LNCAP (cell line): ENCODE results near the gene CNOT8.

ENCODE experiments used
- CTCF ChIP-seq: fragments of 450-650 bp; IDR thresholded peaks from 2 replicates; pipeline ENCODE4 v1.5.1; 2017; ENCODE audit warnings: mild to moderate bottlenecking

The CNOT8 gene

DNA sequence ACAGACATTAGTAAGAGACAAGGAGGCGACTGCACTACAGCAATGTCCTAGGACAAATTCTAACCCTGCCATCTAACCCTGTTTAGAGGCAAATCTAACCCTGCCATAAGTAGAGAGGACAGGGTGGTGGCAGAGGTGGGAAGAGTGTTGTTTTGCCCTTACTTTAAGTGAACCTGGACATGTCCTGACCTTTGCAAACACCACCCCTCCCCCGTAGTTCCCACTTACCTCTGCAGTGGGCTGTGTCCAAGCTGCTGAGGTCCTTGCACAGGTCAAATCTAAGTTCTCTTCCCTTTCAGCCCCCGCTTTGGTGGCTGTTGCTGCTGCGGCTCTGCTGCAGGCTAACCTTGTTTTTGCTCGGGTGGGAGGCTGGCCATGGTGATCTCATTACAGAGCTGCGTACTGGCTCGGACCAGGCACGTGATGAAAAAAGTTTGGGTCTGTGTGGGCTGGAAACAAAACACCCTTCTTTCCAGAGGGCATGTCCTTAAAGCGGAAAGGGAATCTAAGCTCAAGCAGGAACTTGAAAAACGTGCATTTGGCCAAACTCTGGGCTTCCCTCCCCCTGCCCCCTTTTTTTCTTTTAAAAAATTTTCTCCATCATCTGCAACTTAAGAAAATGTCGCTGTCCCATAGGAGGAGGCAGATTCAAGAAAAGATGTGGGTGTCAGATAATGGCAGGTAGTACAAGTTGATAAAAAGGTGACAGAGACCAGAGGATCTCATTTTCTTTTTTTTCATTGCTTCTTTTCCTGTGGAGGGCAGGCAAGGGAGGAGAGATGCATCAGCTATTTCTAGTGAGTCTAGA lies 8.0 kb upstream of the CNOT8 start, which contains the start of gene FAXDC2:
Gene FAXDC2, minus strand, starts transcription at position 349 of the 808 bp plus-strand sequence. CDS start 12,425 bp downstream, outside the sequence.
- TF ChIP-seq CTCF: no peak

DNA sequence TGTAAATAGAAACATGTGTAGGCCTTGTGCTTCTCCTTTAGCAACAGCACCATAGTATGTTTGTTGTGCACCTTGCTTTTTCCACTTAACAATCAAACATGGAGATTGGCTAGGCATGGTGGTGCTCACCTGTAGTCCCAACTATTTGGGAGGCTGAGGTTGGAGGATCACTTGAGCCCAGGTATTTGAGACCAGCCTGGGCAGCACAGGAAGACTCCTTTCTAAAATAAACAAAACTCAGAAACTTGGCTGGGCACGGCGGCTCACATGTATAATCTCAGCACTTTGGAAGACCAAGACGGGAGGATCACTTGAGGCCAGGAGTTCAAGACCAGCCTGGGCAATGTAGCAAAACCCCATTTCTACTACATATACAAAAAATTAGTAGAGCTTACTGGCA lies 7.1 kb upstream of the CNOT8 start:
- TF ChIP-seq CTCF: no peak

GRCh38 chr5:154857530-154858296 lies 714 bp upstream of the CNOT8 start:
- TF ChIP-seq CTCF: no peak

DNA sequence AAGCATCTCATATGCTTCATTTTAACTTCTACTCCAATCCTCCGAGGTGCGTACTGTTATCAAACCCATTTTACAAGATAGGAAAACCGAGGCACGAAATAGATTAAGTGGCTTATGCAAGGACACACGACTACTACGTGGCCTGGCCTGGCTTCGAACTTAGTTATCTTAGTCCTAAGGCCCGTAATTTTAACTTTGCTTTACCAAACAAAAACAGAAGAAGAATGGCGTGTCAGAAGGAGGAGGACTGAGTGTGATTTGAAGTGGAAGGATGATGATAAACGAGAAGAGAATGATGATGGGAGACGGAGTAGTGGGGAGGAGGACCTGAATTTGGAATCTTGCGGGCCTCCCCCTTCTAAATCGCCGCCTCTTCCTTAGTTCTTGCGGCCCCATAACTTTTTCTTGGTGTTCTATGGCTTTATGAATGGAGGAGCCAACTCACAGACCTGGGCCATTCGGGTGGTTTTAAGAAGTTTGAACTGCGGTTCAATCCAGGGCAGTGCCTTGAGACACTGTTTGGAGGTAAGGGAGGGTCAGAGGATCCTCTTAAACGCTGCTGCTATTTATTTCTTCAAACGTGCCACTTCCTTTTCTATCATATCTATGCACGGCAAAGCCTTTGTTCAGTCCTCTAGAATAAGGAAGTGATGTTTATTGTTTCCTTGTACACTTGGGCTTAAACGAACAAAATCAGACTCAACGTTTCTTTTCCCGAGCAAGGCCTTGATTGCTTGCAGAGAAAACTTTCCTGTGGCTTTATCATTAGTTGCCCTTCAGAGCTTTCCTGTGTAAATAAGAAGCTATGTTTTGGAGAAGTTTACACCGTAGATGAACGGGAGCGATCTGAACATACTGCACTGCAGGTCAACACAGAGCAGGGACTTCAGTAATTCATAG lies 795 bp downstream of the CNOT8 start:
- no peak for TF ChIP-seq CTCF

DNA sequence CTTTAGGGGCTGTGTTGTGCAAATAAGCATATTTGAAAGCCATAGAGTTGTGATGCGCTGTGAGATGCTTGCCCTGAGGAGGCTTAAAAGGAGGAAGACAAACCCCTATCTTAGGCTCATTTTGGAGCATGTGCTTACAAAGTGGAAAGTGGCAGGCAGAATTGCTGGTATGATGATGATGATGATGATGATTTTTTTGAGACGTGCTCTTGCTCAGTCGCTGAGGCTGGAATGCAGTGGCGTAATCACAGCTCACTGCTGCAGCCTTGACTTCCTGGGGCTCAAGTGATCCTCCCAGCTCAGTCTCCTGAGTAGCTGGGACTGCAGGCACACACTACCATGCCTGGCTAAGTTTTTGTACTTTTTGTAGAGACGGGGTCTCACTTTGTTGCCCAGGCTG lies 1.7 kb downstream of the CNOT8 start:
- TF ChIP-seq CTCF: no peak

DNA sequence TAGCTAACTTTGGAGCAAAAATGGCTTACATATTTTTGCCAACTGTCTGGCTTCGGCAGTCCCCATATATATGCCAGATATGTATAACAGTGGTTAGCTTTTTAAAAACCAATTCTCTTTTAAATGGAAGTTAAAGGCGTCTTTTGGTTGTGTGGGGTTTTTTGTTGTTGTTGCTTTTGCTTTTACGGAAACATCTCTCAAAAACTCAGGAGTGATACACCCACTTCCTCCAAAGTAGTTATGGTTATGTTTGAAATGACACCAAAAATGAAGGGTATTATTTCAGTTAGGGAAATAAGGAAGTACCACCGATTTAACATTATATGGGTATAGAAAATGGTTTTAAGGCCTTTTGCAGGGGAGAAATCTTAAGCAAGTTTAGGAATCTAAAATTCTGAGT lies 2.3 kb downstream of the CNOT8 start:
- no peak for TF ChIP-seq CTCF

DNA sequence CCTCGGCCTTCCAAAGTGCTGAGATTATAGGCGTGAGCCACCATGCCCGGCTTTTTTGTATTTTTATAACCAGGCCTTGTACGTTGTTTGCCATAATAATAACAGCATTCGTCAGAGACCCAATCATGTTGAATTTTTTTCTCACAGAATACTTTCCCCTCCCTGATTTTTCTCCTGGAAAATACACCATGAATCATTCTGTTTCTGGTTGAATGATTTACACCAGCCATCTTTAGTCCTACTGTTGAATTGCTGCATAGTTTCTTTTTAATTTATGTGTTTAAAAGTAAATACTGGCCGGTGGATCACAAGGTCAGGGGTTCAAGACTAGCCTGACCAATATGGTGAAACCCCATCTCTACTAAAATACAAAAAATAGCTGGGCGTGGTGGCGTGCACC lies 3.5 kb downstream of the CNOT8 start:
- TF ChIP-seq CTCF: no peak
